ENCODE data around the gene MYH7B.
A peak's percentile ranks its signal among the peaks of the same experiment; 100 is the strongest.

Gene MYH7B

GRCh38 chr20:34978092-34978744 is 22.6 kb downstream of the MYH7B start:
- no peak for DNase-seq

GRCh38 chr20:34979366-34980153 is 23.9 kb downstream of the MYH7B start:
- no peak for DNase-seq

GRCh38 chr20:34980543-34981233 is 25.0 kb downstream of the MYH7B start:
- peak; percentile 31 for DNase-seq

- DNase-seq: no peak
Measured at GRCh38 chr20:34982270-34983088, 26.8 kb downstream of the MYH7B start.

DNA sequence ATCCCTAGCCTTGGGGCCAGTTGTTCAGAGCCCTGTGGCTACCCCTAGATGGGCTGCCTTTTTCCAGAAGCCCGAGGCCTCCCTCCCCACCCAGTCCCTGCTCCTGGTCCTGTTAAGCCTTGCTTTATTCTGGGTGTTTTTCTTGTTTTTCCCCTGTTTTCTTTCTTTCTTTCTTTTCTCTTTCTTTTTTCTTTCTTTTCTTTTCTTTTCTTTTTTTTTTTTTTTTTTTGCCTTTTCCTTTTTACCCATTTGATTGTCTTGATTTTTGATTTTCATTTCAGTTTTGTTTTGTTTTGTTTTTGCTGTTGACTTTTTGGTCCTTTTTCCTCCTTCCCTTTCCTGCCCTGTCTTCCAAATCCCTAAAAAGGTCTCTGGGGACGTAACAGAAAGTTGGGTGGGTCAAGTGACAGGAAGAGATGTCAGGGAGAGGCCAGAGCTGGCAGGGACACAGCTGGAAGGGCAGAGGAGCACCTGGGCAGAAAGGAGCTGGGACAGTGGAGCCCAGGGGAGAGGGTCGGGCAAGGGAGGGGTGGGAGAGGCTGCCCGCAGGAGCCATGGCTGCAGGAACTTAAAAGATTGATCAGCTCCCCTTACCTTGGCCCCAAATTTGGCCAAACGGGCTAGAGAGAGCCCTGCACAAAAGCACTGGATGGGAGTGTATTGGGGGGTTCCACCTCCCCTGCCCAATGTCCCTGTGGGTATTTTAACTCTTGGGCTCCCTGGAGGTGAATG is 27.6 kb downstream of the MYH7B start:
- DNase-seq: no peak

- DNase-seq: no peak
Measured at GRCh38 chr20:34983995-34984735, 28.5 kb downstream of the MYH7B start.

GRCh38 chr20:34984756-34985261 is 29.1 kb downstream of the MYH7B start:
- no peak for DNase-seq

GRCh38 chr20:34985461-34986310 is 30.0 kb downstream of the MYH7B start:
- no peak for DNase-seq

DNA sequence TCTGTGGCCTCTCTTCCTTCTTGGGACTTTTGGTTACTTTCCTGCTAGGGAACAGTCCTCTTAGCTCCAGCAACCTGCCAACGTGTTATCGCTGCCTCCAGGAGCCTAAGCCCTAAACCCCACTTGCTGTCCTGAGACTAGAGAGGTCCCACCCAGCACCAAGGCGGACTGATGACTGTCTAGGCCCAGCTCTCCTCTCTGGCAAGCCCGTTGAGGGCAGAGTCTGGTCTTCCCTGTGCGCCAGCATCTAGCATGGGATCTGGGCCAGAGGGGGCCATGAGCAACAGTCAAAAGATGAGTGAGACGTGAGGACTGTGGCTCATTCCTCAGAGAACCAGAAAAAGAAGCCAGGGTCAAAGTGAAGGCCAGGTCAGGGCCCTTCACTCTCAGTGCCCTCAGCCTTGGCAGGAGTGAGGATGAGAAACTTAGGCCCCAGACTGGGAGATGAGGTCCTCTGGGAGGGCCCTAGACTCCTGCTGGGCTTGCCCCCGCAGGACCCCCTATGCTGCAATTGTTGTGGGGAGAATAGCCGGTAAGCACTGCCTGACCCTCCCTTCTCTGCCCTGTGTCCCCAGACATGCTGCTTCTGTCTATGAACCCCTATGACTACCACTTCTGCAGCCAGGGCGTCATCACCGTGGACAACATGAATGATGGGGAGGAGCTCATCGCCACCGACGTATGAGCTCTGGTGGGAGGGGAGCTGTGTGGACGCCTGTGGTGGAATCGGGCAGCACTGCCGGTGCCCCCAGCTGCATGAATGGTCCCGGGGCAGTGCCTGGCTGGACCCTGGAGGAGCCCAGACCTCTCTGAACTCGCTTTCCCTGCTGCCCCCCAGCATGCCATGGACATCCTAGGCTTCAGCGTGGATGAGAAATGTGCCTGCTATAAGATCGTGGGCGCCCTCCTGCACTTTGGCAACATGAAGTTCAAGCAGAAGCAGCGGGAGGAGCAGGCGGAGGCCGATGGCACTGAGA is 30.9 kb downstream of the MYH7B start:
- no peak for DNase-seq

GRCh38 chr20:34987288-34988190 is 31.9 kb downstream of the MYH7B start:
- DNase-seq: no peak

DNA sequence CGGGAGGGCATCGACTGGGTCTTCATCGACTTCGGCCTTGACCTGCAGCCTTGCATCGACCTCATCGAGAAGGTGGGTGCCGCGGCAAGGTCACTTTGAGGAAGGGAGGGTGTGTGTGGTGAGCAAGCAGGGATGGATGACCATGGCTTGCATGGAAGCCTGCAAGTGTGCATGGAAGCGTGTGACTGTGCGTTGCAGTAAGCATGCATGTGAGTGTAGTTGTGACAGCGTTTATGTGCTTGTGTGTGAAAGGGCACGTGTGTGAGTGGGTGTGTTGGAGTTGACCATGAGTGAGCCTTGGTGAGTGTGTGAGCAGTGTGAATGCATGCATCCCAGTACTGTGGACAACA is 32.5 kb downstream of the MYH7B start:
- no peak for DNase-seq

DNA sequence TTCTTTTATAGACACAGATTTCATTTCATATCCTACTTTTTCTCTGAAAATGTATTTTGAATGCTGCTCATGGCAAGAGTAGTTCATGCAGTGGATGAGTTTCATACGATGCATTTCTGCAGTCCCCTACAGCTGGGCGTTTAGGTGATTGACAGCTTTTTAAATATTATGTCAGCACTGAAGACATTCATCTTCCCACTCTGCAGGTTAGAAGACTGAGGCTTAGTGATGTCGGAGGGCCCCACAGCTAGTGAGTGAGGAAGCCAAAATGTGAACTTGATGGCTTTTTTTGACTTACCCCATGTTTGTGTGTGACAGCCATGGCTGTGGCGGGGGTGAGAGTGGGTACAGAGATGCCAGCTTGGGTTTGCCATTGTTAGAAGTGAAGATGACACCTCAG is 33.5 kb downstream of the MYH7B start:
- DNase-seq: no peak

- DNase-seq: no peak
Measured at GRCh38 chr20:34989670-34990069, 34.0 kb downstream of the MYH7B start.

DNA sequence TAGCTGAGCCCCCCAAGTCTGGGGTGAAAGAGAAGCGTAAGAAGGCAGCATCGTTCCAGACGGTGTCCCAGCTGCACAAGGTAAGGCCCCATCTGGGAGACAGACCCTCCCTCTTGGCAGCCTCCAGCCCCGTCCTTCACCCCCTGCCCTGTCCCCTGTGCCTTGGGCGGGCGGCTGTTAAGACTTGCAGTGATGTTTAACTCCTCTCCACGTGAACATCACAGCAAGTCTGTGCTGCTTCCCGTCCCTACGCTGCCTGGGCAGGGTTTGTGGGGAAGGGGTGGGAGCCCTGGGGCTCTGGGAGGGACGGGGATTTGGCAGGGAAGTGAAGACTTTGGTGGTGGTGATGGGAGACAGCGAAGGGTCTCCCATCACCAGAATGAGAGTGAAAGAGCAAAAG is 34.6 kb downstream of the MYH7B start:
- DNase-seq: no peak

DNA sequence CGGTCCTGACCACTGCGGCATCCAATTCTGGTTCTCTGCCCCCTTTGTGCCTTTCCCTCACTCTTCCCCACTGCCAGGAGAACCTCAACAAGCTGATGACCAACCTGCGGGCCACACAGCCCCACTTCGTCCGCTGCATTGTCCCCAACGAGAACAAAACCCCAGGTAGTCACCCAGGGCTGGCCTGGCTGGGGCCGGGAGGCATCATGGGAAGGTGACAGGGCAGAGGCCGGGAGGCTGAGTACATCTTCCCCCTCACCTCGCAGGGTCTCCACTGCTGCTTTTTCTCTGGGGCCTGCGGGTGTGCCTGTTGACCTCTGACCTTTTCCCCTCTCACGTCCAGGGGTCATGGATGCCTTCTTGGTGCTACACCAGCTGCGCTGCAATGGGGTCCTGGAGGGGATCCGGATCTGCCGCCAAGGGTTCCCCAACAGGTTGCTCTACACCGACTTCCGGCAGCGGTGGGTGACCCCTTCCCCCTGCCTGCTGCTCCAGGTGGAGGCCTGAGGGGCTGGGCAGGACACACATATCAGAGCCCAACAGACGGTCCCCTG is 35.1 kb downstream of the MYH7B start:
- no peak for DNase-seq

- no peak for DNase-seq
Measured at GRCh38 chr20:34992751-34993417, 37.2 kb downstream of the MYH7B start.

DNA sequence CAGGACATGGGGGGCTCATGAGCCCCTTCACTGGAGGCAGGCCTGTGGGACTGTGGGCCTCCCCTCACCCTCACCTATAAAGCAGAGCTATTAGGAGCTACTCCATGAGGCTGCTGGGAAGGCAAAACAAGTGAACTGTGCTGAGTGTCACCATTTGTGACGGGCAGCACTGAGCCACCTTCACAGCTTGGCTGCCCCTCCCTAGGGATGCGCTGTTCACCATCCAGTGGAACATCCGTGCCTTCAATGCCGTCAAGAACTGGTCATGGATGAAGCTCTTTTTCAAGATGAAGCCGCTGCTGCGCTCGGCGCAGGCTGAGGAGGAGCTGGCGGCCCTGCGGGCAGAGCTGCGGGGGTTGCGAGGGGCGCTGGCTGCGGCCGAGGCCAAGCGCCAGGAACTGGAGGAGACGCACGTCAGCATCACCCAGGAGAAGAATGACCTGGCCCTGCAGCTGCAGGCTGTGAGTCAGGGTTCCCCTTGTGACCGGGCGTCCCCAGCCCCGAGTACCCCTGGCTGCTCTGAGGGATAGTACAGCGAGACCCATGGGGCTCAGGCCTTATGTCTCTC is 38.4 kb downstream of the MYH7B start:
- no peak for DNase-seq

All from NCI-H510A (cell line).